ENCODE results near the gene FOXF1. TPM values are rescaled to one million over a fixed set of nuclear protein-coding genes. Genes with fewer than 3 reads are reported as not detected.

The FOXF1 gene
- total RNA-seq, result 0.33 TPM
- long read RNA-seq, result 0 reads

DNA sequence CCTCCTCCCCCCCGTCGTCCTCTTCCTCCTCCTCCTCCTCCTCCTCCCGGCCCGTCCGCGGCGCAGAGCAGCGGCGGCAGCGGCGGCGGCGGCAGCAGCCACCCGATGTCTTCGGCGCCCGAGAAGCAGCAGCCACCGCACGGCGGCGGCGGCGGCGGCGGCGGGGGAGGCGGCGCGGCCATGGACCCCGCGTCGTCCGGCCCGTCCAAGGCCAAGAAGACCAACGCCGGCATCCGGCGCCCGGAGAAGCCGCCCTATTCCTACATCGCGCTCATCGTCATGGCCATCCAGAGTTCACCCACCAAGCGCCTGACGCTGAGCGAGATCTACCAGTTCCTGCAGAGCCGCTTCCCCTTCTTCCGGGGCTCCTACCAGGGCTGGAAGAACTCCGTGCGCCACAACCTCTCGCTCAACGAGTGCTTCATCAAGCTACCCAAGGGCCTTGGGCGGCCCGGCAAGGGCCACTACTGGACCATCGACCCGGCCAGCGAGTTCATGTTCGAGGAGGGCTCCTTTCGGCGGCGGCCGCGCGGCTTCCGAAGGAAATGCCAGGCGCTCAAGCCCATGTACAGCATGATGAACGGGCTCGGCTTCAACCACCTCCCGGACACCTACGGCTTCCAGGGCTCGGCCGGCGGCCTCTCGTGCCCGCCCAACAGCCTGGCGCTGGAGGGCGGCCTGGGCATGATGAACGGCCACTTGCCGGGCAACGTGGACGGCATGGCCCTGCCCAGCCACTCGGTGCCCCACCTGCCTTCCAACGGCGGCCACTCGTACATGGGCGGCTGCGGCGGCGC is at the start of gene FOXF1:
FOXF1 (plus strand) TSS at position 63 of the 797 bp plus-strand sequence; CDS start at position 106, 43 bp downstream.
- TF ChIP-seq, protein P1, sequence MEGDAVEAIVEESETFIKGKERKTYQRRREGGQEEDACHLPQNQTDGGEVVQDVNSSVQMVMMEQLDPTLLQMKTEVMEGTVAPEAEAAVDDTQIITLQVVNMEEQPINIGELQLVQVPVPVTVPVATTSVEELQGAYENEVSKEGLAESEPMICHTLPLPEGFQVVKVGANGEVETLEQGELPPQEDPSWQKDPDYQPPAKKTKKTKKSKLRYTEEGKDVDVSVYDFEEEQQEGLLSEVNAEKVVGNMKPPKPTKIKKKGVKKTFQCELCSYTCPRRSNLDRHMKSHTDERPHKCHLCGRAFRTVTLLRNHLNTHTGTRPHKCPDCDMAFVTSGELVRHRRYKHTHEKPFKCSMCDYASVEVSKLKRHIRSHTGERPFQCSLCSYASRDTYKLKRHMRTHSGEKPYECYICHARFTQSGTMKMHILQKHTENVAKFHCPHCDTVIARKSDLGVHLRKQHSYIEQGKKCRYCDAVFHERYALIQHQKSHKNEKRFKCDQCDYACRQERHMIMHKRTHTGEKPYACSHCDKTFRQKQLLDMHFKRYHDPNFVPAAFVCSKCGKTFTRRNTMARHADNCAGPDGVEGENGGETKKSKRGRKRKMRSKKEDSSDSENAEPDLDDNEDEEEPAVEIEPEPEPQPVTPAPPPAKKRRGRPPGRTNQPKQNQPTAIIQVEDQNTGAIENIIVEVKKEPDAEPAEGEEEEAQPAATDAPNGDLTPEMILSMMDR (IDR thresholded peaks at IDR 0.05; ENCODE audit: borderline replicate concordance), result no peak
- H3K27ac ChIP-seq (replicated peaks), result peak within 1 kb of the TSS; percentile 66
- H3K4me1 ChIP-seq, result peaks cover 54% of the 10 kb centered on the region
- H3K27me3 ChIP-seq (ENCODE audit: low read depth), result peaks cover 100% of the 10 kb centered on the region
- H3K9me3 ChIP-seq (replicated peaks), result no peaks in the 10 kb centered on the region
- no peak for DNase-seq
- no peaks in the 10 kb centered on the region for H3K36me3 ChIP-seq
- H3K4me3 ChIP-seq, result peak within 1 kb of the TSS; percentile 77
- intact Hi-C loops (cut with micrococcal nuclease), result loop anchor here (10.0 kb wide), 1 partner anchor 166 kb away; no protein-coding TSS in a partner anchor

DNA sequence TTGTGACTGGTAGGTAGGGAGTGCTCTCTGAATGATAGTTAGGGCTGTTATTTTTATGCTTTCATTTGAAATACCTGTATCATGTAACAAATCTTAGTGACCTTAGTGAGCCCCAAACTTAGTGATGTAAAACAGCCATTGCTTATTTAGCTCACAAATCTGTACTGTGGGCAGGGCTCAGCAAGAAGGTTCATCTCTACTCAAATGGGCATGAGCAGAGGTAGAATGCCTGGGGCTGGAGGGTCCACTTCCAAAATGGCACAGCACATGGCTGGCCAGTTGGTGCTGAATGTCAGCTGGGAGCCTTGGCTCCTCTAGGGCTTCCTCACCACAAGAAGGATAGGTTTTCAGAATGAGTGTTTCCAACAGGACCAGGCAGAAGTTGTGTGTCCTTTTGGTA is 49.3 kb upstream of the FOXF1 start:
- no peak for DNase-seq
- Histone ChIP-seq H3K4me1 (no peaks in the 10 kb centered on the region), H3K27ac (replicated peaks) (no peak overlapping the region), H3K9me3 (replicated peaks) (peaks cover 12% of the 10 kb centered on the region), H3K27me3 (ENCODE audit: low read depth) (peaks cover 66% of the 10 kb centered on the region), H3K36me3 (no peaks in the 10 kb centered on the region), H3K4me3 (no peak overlapping the region)
- intact Hi-C loops (cut with micrococcal nuclease), result no loop called here
- TF ChIP-seq, protein P1 (IDR thresholded peaks at IDR 0.05; ENCODE audit: borderline replicate concordance), result no peak

DNA sequence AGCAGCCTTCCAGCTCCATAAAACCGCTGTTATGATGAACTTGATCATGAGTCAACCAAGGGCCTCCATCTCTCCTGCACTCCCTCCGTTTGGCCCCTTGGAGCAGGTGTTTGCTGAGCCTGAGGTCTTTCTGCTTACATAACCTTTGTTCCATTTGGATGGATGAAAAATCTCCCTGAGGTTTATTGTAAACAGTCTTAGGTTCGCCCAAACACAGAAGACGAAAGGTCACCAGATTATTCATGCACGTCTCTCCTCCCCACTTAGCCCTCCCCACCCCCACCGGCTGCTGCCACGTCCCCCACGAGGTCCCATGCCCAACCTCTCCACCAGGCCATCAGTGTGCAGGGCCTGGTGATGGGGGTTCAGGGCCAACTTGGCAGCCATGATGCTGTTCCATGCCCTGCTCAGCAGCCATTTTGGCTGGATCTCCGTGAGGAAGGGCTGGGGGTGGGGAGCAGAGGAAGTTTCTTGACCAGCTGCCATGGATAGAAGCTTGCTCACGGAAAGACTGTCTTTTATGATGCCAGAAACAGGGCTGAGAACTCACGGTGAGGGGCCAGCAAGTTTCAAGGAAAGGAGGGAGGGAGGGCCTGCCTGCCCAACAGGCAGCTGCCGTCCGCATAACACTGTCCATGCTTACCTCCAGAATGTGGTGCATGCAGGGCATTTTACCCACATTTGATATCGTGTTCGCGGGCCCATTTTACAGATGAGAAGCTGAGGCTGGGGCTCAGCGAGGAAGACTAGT is 47.8 kb upstream of the FOXF1 start:
- Histone ChIP-seq H3K4me1 (no peaks in the 10 kb centered on the region), H3K4me3 (no peak overlapping the region), H3K36me3 (no peaks in the 10 kb centered on the region), H3K27ac (replicated peaks) (no peak overlapping the region), H3K9me3 (replicated peaks) (peaks cover 12% of the 10 kb centered on the region), H3K27me3 (ENCODE audit: low read depth) (peaks cover 53% of the 10 kb centered on the region)
- TF ChIP-seq, protein P1 (IDR thresholded peaks at IDR 0.05; ENCODE audit: borderline replicate concordance), result no peak
- DNase-seq, result no peak
- intact Hi-C loops (cut with micrococcal nuclease), result no loop called here

DNA sequence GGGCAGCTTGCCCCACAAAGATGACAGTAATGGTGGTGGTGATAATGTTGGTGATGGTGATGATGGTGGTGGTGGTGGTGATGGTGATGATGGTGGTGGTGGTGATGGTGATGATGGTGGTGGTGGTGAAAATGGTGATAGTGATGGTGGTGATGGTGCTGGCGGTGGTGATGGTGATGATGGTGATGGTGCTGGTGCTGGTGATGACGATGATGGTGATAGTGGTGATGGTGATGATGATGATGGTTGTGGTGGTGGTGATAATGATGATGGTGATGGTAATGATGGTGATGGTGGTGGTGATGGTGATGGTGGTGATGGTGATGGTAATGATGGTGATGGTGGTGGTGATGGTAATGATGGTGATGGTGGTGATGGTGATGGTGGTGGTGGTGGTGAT is 46.3 kb upstream of the FOXF1 start:
- DNase-seq, result no peak
- H3K27ac ChIP-seq (replicated peaks), result no peak overlapping the region
- H3K4me1 ChIP-seq, result no peaks in the 10 kb centered on the region

DNA sequence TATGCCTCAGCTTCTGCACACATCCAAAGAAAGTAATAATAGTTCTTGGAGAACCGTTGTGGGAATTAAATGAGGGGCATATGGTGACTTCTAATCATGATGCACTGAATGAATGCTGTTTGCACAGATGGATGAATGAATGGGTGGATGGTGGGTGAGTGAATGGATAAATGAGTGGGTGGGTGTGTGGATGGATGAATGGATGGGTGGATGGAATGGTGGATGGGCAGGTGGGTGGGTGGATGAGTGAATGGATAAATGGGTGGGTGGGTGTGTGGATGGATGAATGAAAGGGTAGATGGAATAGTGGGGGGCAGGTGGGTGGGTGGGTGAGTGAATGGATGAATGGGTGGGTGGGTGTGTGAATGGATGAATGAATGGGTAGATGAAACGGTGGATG is 44.9 kb upstream of the FOXF1 start:
- Histone ChIP-seq H3K36me3 (no peaks in the 10 kb centered on the region), H3K27me3 (ENCODE audit: low read depth) (peaks cover 40% of the 10 kb centered on the region), H3K9me3 (replicated peaks) (peaks cover 12% of the 10 kb centered on the region), H3K4me3 (no peak overlapping the region), H3K4me1 (no peaks in the 10 kb centered on the region), H3K27ac (replicated peaks) (no peak overlapping the region)
- intact Hi-C loops (cut with micrococcal nuclease), result no loop called here
- TF ChIP-seq, protein P1 (IDR thresholded peaks at IDR 0.05; ENCODE audit: borderline replicate concordance), result no peak
- DNase-seq, result no peak

More for the DNA sequence above, 46.3 kb upstream of the FOXF1 start:
- no peak overlapping the region for H3K4me3 ChIP-seq
- TF ChIP-seq, protein P1 (IDR thresholded peaks at IDR 0.05; ENCODE audit: borderline replicate concordance), result no peak
- H3K27me3 ChIP-seq (ENCODE audit: low read depth), result peaks cover 46% of the 10 kb centered on the region
- H3K9me3 ChIP-seq (replicated peaks), result peaks cover 12% of the 10 kb centered on the region
- no peaks in the 10 kb centered on the region for H3K36me3 ChIP-seq
- intact Hi-C loops (cut with micrococcal nuclease), result no loop called here
